CD4-positive, alpha-beta T cell treated with Interleukin-15 for 1 hour (primary cell): ENCODE data around the gene PRRC2B.
"Not testable (repeated sequence)": the region's sequence is repeated elsewhere in the genome, so short reads cannot be mapped to it uniquely, and the experiment has no call there.

Experiments
- DNase-seq: peaks from one replicate; pipeline ENCODE4 v3.0.0-alpha.2; 2020

The PRRC2B gene

GRCh38 chr9:131393622-131394463 is at the start of gene PRRC2B:
Gene PRRC2B (plus strand): TSS chr9:131394086. CDS start chr9:131430145, 36,059 bp downstream.
- peak; percentile 87 for DNase-seq

DNA sequence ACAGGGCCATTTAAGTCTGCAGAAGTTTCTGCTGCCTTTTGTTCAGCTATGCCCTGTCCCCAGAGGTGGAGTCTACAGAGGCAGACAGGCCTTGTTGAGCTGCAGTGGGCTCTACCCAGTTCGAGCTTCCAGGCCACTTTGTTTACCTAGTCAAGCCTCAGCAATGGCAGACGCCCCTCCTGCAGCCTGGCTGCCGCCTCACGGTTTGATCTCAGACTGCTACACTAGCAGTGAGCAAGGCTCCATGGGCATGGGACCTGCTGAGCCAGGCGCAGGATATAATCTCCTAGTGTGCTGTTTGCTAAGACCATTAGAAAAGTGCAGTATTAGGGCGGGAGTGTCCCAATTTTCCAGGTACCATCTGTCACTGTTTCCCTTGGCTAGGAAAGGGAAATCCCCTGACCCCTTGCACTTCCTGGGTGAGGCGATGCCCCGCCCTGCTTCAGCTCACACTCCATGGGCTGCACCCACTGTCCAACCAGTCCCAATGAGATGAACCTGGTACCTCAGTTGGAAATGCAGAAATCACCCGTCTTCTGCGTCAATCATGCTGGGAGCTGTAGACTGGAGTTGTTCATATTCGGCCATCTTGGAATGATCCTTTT is 48.9 kb upstream of the PRRC2B start:
- not testable (repeated sequence) for DNase-seq

GRCh38 chr9:131346559-131346958 is 47.3 kb upstream of the PRRC2B start:
- DNase-seq = no peak

DNA sequence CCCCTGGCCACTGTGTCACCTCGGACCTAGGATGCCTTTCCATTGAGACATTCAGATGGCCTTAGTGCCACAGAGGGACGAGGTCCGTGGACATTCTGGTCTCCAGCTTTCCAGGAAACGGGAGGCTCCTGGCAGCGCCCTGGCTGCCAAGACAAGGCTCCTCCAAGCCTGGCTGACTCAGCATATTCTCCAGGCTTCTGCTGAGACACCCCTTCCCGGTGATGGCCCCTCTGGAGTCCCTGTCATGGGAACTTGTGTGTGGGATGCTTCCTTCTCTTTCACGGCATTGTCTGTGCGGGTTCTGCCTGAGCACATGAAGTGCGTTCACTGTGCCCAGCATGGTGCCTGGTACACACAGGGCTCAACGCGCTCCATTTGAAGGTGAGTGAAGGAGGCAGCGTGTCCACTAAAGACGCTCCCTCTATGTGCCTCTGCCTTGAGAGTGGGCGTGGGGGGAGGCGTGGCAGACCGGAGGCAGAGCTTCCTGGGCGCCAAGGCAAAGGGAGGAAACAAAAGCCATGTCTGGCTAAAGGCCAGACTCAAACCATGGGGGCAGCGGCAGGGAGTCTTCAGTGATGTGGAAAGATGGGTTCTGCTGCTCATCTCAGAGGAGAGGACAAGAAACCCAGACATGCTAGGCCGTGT is 46.4 kb upstream of the PRRC2B start:
- DNase-seq = no peak

DNA sequence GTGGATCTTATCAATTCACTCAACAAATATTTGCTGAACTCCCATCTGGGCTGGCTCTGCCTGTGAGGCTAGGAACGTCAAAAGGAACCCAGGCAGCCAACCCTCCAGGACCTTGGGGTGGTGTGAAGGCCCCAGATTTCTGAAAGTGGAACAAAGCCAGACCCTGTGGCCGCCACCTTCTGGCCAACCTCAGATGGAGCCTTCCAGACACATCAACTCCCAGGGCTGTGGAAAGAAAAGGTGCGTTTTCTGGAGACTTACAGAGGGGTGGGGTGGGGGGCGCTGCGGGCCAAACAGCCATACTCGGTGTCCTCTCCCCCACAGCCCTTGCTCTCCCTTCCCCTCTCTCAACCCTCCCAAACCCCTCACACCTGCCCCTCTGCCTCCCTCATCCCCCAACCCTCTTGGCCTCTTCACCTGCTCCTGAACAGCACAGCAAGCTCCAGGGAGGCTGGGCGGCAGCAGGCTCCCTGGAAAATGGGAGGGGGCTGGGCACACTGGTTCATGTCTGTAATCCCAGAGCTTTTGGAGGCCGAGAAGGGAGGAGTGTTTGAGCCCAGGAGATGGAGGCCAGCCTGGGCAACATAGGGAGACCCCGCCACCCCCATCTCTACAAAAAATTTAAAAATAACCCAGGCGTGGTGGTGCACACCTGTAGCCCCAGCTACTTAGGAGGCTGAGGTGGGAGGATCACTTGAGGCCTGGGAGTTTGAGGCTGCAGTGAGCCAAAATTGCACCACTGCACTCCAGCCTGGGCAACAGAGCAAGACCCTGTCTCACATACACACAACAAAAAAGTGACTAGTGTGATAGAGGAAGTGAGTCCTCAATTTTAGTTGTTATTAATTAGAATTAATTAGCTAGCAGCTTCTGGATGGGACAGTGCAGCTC is 45.0 kb upstream of the PRRC2B start:
- no peak for DNase-seq

DNA sequence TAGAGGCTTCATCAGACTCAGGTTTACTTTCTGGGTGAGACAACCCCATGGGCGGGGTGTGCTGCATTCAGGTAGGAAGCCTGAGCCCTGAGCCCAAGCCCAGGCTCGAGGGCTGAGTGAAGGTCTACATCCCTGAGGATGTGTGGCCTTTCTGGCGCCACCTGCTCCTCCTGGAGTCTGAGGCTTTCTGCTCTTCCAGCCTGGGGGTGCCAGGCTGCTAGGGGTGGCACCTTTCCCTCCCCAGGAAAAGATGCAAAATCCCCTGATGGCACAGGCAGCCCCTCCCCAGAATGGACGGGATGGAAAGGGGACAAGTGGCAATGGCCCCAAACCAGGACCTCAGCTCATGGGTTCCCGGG is 44.4 kb upstream of the PRRC2B start:
- no peak for DNase-seq

DNA sequence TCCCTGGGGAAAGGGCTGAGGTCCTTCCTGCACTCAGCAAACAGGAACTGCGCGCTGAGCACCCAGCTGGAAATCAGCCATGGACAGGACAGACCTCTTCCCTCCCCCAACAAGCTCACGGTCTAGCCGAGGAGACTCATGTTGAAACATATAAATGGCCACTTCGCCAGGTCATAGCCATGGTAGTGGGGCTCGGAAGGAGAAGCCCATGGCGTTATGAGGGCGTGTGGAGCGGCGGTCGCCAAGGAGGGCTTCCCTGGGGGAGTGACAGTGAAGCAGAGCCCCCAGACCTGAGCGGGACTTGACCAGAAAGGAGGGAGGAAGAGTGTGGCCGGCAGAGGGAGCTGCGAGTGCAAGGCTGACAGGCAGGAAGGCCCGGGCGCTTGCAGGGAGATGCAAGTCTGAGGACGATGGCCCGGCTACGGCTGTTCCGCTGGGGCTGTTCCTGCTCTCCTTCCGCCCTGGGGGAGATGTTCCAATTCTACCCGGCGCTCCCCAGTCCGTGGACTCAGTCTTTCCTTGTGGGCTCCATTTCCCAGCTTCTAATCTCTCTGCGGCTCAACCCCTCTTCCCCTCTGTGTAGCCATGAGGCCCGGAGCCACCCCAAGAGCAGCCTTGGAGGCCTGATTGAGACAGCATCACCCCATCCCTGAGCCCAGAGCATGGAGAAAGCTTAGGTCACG is 43.9 kb upstream of the PRRC2B start:
- DNase-seq = peak; percentile 84

DNA sequence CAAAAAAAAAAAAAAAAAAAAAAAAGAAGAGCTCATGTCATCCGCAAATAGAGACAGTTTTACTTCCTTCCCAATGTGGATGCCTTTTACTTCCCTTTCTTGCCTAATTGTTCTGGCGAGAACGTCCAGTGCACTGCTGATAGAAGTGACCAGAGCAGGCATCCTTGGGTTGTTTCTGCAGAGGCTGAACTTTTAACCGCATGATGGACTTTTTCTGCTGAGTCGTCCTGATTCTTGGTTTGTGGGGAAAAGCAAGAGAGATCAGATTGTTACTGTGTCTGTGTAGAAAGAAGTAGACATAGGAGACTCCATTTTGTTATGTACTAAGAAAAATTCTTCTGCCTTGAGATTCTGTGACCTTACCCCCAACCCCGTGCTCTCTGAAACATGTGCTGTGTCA is 37.4 kb upstream of the PRRC2B start:
- DNase-seq = peak; percentile 34

DNA sequence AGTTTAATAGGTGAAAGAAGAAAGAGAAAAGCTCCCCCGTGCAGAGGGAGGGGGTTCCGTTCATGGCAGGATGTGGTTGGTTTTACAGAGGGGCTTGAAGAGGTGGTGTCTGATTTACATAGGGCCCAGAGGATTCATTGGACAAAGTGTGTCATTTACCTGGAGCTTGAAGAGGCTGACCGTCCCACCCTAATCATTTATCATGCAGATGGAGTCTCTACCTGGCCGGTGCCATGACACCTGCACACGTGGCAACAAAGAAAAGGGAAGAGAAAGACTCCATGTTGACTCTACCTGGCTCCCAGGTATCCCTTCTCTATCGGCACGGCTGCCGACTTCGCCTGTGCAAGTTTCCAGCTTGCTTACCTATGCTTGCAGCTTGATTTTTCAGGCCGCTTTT is 35.3 kb upstream of the PRRC2B start:
- no peak for DNase-seq

DNA sequence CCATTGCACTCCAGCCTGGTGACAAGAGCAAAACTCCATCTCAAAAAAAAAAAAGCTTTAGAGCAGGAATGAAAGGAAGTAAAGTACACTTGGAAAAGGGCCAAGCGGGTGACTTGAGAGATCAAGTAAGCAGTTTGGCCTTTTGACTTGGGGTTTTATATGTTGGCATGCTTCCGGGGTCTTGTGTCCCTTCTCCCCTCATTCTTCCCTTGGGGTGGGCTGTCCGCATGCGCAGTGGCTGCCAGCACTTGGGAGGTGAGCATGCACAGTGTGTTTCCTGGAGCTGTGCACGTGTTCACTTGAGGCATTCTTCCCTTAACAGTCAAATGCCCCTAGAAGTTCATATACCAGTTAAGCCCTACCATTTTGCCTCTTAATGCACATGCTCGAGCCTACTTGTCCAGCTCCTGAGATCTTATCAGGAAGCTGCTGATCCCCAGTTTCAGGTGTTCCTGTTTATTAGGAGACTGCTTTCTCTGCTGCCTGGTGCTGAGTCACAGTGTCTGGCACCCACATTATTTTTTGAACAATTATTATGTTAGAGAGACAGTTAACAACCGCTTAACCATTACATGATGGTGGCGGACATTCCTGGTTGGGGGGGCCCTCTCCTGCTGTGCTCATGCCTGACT is 32.6 kb upstream of the PRRC2B start:
- peak; percentile 25 for DNase-seq

DNA sequence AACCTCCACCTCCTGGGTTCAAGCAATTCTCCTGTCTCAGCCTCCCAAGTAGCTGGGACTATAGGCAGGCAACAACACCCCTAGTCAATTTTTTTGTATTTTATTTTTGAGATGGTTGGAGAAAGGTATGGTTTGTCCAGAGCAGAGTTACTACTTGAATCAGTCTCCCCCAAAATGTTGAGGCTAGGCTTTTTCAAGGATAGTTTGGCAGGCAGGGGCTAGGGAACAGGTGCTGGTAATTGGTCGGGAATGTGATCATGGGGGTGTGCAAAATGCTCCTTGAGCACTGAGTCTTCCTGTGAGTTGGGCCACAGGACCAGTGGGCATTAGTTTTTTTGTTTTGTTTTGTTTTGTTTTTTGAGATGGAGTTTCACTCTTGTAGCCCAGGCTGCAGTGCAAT is 28.3 kb upstream of the PRRC2B start:
- no peak for DNase-seq

DNA sequence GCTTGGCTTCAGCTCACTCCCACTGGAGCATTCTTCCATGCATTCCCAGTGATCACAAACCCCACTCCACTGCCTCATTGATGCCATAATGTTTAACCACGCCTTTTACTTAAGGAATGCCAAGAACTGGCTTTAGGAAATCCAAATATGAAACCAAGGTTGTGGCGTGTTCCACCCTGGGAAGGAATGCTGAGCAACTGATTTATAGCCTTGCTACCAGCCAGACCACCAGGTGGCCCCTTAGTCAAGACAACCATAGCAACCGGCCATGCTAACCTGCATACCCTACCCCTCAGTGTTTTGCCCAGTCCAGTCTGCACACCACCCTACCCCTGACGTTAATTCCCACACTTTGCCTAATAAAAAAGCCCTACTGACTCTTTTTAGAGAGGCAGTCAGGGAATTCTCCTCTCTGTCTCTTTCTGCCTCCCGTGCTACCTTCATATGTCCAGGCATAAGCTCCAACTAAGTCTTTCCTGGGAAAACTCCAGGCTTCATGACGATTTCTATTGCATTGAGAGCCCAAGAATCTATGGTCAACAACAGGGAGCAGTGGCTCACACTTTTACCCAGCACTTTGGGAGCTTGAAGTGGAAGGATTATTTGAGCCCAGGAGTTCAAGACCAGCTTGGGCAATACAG is 27.0 kb upstream of the PRRC2B start:
- DNase-seq = no peak

DNA sequence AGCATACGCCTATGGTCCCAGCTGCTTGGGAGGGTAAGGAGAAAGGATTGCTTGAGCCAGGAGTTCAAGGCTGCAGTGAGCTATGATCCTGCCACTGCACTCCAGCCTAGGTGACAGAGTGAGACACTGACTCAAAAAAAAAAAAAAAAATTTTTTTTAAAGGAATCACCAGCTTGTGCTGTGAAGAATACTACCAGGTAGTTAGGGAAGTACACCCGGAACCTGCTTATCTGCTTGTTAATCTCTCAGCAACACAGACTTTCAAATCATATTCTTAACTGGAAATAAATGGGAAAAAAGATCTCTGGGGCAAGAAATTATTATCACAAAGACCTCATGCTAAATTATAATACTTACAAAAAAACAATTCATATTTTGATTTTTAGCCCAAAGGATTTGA is 26.4 kb upstream of the PRRC2B start:
- DNase-seq = no peak

GRCh38 chr9:131370638-131371037 is 23.2 kb upstream of the PRRC2B start:
- no peak for DNase-seq

DNA sequence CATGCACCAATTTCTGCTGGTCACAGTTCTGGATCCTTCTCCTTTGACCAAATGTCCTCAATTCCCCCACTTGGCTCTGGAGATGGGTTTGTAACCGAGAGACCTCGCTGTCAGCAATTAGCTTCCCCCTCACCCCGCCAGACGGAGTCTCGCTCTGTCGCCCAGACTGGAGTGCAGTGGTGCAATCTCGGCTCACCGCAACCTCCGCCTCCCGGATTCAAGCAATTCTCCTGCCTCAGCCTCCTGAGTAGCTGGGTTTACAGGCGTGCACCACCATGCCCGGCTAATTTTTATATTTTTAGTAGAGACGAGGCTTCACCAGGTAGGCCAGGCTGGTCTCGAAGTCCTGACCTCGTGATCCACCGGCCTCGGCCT is 21.3 kb upstream of the PRRC2B start:
- DNase-seq = not testable (repeated sequence)

DNA sequence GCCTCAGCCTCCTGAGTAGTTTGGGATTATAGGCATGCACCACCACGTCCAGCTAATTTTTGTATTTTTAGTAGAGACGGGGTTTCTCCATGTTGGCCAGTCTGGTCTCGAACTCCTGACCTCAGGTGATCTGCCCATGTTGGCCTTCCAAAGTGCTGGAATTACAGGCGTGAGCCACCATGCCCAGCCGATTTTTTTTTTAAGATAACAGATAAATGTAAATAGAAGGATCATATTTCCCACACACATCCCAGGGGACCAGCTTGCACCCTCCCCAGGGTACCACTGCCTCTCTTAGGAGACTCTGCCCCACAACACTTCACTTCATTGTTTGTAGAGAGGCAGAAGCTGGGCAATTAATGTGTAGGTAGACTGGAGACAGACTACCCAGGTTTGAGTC is 19.2 kb upstream of the PRRC2B start:
- DNase-seq = not testable (repeated sequence)

DNA sequence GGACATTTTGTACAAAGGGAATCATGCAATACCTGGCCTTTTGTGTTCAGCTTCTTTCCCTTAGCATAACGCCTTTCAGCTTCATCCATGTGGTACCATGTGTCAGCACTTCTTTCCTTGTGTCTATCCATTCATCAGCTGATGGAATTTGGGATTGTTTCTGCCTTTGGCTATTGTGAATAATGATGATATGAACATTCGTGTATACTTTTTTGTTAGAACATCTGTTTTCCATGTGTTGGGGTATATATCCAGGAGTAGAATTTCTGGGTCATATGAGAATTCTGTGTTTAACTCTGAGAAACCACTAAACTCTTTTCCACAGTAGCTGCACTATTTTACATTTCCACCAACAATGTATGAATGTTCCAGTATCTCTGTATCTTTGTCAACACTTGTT is 14.8 kb upstream of the PRRC2B start:
- no peak for DNase-seq

DNA sequence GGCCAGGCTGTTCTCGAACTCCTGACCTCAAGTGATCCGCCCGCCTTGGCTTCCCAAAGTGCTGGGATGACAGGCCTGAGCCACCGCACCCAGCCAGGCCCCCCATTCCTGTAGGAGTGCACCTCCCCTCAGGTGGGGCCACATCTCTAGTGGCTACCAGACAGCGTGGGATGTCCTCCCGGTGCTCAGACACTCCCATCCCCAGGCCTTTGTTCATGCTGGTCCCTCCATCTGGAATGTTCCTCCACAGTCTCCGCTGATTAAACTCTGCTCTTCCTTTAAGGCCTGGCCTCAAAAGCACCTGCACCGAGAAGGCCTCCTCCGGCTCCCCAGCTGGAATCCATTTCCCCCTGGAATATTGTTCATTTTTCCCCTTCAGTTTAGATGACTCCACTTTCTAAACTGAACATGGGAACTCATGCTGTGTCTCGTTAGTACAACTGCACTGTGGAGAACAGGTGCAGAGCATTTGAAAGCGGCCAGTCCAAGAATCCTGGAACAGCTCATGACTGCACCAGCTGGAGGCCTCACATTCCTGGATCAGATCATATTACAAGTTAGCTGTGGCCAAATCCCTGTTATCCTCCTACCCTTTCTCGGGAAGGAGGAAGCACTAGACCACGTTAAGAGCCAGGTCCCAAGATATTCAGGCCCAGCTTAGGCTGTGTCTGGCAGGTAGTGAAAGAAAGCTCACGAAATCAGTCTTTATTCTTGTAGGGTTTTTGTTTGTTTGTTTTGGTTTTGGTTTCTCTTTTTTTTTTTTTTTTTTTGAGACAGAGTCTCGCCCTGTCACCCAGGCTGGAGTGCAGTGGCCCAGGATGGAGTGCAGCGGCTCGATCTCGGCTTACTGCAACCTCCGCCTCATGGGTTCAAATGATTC is 10.8 kb upstream of the PRRC2B start:
- DNase-seq = no peak

GRCh38 chr9:131385296-131385695 is 8.6 kb upstream of the PRRC2B start:
- no peak for DNase-seq

DNA sequence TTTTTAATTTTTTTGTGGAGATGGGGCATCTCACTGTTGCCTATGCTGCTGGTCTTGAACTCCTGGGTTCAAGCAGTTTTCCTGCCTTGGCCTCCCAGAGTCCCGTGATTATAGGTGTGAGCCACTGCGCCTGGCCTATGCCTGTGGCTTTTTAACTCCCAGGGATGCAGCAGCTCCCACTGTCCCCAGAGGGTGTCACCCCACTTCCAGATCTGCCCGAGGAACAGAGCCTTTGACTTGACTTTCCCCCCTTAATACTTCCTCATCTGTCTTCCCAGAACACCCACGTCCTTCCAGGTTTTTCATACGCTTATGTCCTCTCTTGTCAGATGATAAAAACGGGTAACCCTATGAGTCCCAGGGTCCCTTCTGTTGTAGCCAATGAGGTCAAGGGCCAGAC is 7.6 kb upstream of the PRRC2B start:
- DNase-seq = no peak

- DNase-seq = no peak
Measured at GRCh38 chr9:131387394-131387793, 6.5 kb upstream of the PRRC2B start.
